IPS-NIHi7 (cell line): ENCODE measurements around the gene OR2C1.

Experiments
- DNase-seq: peaks from one replicate; pipeline ENCODE4 v3.0.0; 2012; ENCODE audit warnings: mixed read lengths; ENCODE audit errors: extremely low spot score

OR2C1 gene

GRCh38 chr16:3400446-3400778, 44.7 kb downstream of the OR2C1 start:
- no peak for DNase-seq

- DNase-seq = peak; percentile 100
Measured at GRCh38 chr16:3400779-3401688, 45.3 kb downstream of the OR2C1 start, which contains the start of the genes ZNF174 and ZSCAN32. ZNF174 (plus strand) TSS chr16:3401215; CDS start chr16:3402005, 790 bp downstream. ZSCAN32 (minus strand) TSS chr16:3401004; CDS start chr16:3397557, 3,447 bp downstream.

GRCh38 chr16:3401719-3402397, 46.2 kb downstream of the OR2C1 start:
- peak; percentile 55 for DNase-seq
